ENCODE measurements around the gene PHLDB2.

Gene PHLDB2

GRCh38 chr3:111967068-111967467 is 108.0 kb downstream of the PHLDB2 start:
- DNase-seq: no peak

- peak; percentile 76 for DNase-seq
These were observed 108.7 kb downstream of the PHLDB2 start for GRCh38 chr3:111967651-111968274.

- no peak for DNase-seq
These were observed 109.4 kb downstream of the PHLDB2 start for GRCh38 chr3:111968319-111969054.

GRCh38 chr3:111970376-111970775 is 111.3 kb downstream of the PHLDB2 start:
- no peak for DNase-seq

GRCh38 chr3:111971533-111972130 is 112.6 kb downstream of the PHLDB2 start:
- no peak for DNase-seq

- no peak for DNase-seq
These were observed 113.8 kb downstream of the PHLDB2 start for GRCh38 chr3:111972891-111973290.

GRCh38 chr3:111975131-111975530 is 116.1 kb downstream of the PHLDB2 start:
- DNase-seq: no peak

GRCh38 chr3:111976254-111976653 is 117.2 kb downstream of the PHLDB2 start:
- DNase-seq: no peak

GRCh38 chr3:111978583-111979433 is 119.7 kb downstream of the PHLDB2 start, which contains the start of gene ABHD10:
ABHD10 (plus strand) TSS chr3:111979026; CDS start chr3:111979062, 36 bp downstream.
- DNase-seq: peak; percentile 98

- DNase-seq: peak; percentile 13
These were observed 120.5 kb downstream of the PHLDB2 start for GRCh38 chr3:111979434-111980038.

GRCh38 chr3:111980716-111981456 is 121.8 kb downstream of the PHLDB2 start:
- no peak for DNase-seq

- DNase-seq: no peak
These were observed 122.3 kb downstream of the PHLDB2 start for GRCh38 chr3:111981457-111981763.

GRCh38 chr3:111984636-111985298 is 125.7 kb downstream of the PHLDB2 start:
- no peak for DNase-seq

- no peak for DNase-seq
These were observed 127.7 kb downstream of the PHLDB2 start for GRCh38 chr3:111986800-111987199.

- peak; percentile 63 for DNase-seq
These were observed 130.1 kb downstream of the PHLDB2 start for GRCh38 chr3:111989061-111989678.

GRCh38 chr3:111993038-111993437 is 134.0 kb downstream of the PHLDB2 start:
- DNase-seq: no peak

- peak; percentile 17 for DNase-seq
These were observed 139.8 kb downstream of the PHLDB2 start, which contains the start of gene TAGLN3 for GRCh38 chr3:111998636-111999483. TAGLN3 (plus strand) TSS chr3:111998922; CDS start chr3:111999423, 501 bp downstream.

- no peak for DNase-seq
These were observed 140.6 kb downstream of the PHLDB2 start for GRCh38 chr3:111999484-112000324.

GRCh38 chr3:112000367-112000771 is 141.3 kb downstream of the PHLDB2 start:
- DNase-seq: no peak
